ENCODE measurements around the gene IL19.

DNA sequence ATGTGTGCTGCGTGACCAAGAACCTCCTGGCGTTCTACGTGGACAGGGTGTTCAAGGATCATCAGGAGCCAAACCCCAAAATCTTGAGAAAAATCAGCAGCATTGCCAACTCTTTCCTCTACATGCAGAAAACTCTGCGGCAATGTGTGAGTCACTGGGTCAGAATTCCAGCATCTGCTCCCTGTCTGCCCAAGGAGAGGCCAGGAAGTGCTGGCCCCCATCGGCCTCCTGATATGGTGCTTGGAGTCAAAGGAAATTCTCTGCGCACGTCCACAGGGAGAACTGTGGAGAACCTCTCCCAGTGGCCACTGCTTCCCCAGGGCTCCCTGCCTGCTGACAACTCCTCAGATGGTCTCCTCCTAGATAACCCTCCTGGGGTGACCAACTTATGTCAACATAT is 69.3 kb downstream of the IL19 start:
- TF ChIP-seq, protein P1, sequence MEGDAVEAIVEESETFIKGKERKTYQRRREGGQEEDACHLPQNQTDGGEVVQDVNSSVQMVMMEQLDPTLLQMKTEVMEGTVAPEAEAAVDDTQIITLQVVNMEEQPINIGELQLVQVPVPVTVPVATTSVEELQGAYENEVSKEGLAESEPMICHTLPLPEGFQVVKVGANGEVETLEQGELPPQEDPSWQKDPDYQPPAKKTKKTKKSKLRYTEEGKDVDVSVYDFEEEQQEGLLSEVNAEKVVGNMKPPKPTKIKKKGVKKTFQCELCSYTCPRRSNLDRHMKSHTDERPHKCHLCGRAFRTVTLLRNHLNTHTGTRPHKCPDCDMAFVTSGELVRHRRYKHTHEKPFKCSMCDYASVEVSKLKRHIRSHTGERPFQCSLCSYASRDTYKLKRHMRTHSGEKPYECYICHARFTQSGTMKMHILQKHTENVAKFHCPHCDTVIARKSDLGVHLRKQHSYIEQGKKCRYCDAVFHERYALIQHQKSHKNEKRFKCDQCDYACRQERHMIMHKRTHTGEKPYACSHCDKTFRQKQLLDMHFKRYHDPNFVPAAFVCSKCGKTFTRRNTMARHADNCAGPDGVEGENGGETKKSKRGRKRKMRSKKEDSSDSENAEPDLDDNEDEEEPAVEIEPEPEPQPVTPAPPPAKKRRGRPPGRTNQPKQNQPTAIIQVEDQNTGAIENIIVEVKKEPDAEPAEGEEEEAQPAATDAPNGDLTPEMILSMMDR (IDR thresholded peaks at IDR 0.05): no peak
- TF ChIP-seq FOXJ3 (CRISPR knock-in tag; IDR thresholded peaks at IDR 0.05) (no peak), EP300 (IDR thresholded peaks at IDR 0.05; ENCODE audit: borderline replicate concordance in 1 of 2, low read depth in 1 of 2, low read length in 1 of 2) (no peak)
- TF ChIP-seq, protein P2, sequence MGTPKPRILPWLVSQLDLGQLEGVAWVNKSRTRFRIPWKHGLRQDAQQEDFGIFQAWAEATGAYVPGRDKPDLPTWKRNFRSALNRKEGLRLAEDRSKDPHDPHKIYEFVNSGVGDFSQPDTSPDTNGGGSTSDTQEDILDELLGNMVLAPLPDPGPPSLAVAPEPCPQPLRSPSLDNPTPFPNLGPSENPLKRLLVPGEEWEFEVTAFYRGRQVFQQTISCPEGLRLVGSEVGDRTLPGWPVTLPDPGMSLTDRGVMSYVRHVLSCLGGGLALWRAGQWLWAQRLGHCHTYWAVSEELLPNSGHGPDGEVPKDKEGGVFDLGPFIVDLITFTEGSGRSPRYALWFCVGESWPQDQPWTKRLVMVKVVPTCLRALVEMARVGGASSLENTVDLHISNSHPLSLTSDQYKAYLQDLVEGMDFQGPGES (IDR thresholded peaks at IDR 0.05; ENCODE audit: low read depth, low read length): no peak
